H1 (cell line): ENCODE measurements around the gene GRM7. TPM values are rescaled to one million over a fixed set of nuclear protein-coding genes. Genes with fewer than 3 reads are reported as not detected.

Experiments used
- BCL11A ChIP-seq, 2 experiments: IDR thresholded peaks; one replicate each; pipeline ENCODE4 v1.6.1; 2011; ENCODE audit warnings: low read depth in 2 of 2, low read length in 2 of 2, mild to moderate bottlenecking in 2 of 2
- SP1 ChIP-seq: IDR thresholded peaks from 2 replicates; pipeline ENCODE4 v1.6.1; 2011; ENCODE audit warnings: low read depth, low read length
- polyA plus RNA-seq, 7 experiments: library from polyadenylated mRNA; depleted of rRNA in 3 of 7; stranded (reverse) in 5 of 7; unstranded in 2 of 7; fragments of >200 nt in 5 of 7; fragments of 200-250 nt in 2 of 7; gene quantifications; 1 replicate in 5 of 7; 2 replicates in 1 of 7; 4 replicates in 1 of 7; pipeline versions ENCODE4 v1.2.1 to v1.2.3, GENCODE V29; 2011 to 2013; ENCODE audit warnings: missing spikeins in 2 of 7, mixed read lengths in 2 of 7
- total RNA-seq: library from RNA; stranded (reverse); fragmentation: NEBNext Ultra II Directional; extraction: Animal tissue kit (Norgen Biotek cat#: 25700); gene quantifications from 2 replicates; pipeline ENCODE4 v1.2.1, GENCODE V29; 2021
- TF ChIP-seq, protein P1 (sequence below), 3 experiments: IDR thresholded peaks; 1 replicate in 2 of 3; 2 replicates in 1 of 3; pipeline versions ENCODE4 v1.5.1 to v1.6.1; 2011; ENCODE audit warnings: low read length in 3 of 3, mild to moderate bottlenecking in 3 of 3, inconsistent platforms in 2 of 3, low read depth in 1 of 3, moderate library complexity in 1 of 3; ENCODE audit not compliant: insufficient read depth in 1 of 3; ENCODE audit errors: control extremely low read depth in 1 of 3

GRM7 gene
- total and polyA plus RNA-seq, 2 of the 8 experiments (the other 6 are each of a cell fraction or from before 2014, with no cell fraction given), result 0.17 to 0.24 TPM

DNA sequence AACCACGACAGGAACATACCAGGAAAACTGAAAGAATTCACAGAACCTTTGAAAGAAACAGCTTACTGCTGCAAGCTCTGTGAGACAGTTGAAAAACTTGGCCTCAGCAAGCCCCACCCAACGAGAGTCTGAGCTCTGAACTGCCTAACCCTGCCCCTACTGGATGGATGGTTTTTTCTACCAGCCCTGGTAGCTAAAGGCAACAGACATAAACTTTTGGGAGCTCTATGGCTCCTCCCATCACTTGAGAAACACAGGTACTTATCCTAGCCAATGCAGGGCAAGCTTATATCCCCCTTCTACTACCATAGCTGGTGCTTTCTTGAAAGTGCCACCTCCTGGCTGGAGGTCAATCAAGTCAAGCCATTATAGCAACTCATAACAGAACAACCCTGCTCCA, 471.8 kb downstream of the GRM7 start (continued):
- TF ChIP-seq, protein P1, sequence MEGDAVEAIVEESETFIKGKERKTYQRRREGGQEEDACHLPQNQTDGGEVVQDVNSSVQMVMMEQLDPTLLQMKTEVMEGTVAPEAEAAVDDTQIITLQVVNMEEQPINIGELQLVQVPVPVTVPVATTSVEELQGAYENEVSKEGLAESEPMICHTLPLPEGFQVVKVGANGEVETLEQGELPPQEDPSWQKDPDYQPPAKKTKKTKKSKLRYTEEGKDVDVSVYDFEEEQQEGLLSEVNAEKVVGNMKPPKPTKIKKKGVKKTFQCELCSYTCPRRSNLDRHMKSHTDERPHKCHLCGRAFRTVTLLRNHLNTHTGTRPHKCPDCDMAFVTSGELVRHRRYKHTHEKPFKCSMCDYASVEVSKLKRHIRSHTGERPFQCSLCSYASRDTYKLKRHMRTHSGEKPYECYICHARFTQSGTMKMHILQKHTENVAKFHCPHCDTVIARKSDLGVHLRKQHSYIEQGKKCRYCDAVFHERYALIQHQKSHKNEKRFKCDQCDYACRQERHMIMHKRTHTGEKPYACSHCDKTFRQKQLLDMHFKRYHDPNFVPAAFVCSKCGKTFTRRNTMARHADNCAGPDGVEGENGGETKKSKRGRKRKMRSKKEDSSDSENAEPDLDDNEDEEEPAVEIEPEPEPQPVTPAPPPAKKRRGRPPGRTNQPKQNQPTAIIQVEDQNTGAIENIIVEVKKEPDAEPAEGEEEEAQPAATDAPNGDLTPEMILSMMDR (IDR thresholded peaks at IDR 0.05; ENCODE audit: control extremely low read depth in 1 of 3, insufficient read depth in 1 of 3, low read depth in 1 of 3, low read length in 3 of 3), result no peak
- TF ChIP-seq BCL11A (IDR thresholded peaks at IDR 0.05; ENCODE audit: low read depth in 2 of 2, low read length in 2 of 2) (no peak), SP1 (no peak)
